ENCODE results near the gene AP1S1.
"Not testable (repeated sequence)": the region's sequence is repeated elsewhere in the genome, so short reads cannot be mapped to it uniquely, and the experiment has no call there.

The AP1S1 gene

GRCh38 chr7:101153969-101154692 lies at the start of gene AP1S1:
AP1S1 (plus strand) TSS chr7:101154476; CDS start chr7:101154515, 39 bp downstream.
- peak; percentile 86 for DNase-seq

DNA sequence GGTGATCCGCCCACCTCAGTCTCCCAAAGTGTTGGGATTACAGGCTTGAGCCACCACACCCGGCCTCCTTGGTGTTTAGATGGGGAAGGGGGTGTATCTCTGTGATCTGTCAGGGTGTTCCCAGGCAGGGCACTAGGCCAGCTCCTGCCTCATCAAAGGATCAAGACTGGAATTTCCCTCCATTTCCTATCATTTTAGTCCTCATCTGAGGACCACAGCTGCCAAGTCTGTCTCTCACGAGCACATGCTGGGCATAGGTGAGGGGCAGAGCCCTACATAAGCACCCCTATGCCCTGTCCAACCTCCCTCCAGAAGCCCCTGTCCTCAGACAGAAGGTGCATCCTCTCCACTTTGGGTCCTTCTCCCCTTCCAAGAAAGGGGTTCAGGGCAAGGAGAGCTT lies 49.5 kb upstream of the AP1S1 start:
- DNase-seq = no peak

DNA sequence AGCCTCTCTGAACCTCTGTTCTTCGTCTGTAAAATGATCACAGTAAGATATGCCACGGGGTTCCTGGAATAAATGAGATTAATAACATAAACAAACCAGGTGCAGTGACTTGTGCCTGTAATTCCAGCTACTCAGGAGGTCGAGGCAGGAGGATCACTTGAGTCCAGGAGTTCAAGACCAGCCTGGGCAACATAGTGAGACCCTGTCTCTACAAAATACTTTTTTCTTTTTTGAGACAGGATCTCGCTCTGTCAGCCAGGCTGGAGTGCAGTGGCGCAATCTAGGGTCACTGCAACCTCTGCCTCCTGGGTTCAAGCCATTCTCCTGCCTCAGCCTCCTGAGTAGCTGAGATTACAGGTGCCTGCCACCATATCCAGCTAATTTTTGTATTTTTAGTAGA lies 49.0 kb upstream of the AP1S1 start:
- DNase-seq = not testable (repeated sequence)

DNA sequence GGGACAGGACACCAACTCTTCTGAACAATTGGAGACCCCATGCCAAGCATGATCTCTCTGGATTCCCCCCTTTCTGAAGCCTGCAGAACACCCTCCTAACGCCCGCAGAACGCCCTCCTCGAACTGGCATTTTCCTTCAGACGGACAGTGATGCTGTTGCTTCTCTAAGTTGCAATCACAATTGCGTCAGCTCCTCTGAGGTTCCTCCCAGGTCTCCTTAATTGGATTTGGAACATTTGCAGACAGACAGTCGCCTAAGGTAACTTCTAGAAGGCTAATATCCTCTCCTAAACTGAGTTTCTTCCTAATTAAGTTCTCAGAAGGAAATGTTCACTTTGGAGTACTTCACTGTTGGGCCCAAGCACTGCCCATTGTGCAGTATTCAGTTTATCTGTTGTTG lies 47.9 kb upstream of the AP1S1 start:
- DNase-seq = no peak

DNA sequence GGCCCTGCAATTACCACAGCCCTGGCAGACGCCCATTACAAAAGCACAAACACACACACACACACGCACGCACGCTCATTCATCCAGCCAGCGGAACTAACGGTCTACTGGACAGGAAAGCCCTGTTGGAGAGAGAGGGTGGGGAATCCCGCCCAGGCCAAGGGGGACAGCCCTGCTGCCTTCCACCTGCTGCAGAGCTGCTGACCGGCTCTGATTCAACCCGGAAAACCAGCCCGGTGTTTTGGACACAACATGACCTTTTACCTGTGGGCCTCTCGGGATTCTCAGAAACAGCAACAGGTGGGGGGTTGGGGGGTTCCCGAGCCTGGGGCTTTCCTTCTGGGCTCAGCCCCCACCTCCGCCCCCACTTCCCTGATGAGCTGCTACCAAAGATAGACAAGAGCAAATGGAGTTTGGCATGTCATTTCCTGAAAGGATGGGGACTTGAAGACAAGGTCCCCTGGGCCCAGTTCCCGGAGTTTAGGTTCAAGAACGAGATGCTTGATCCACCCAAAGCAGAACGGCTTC lies 45.9 kb upstream of the AP1S1 start:
- DNase-seq = peak; percentile 38

DNA sequence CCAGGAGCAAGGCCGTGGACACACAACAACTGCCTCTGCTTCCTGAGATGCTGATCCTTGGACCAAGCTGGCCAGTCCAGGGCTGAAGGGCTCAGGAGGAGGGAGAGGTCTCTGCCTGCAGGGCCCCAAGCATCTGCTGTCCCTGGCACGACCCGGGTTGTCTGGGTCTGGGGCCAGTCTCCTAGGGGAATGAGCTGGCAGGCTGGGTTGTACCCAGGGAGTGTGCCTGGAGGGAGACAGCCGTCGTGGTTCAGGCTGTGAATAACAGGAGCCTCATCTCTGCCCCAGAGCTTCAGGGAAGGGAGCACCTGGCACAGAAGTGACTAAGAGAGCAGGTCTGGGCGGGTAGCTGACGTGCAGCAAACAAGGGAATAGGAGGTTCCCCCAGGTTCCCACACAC lies 45.3 kb upstream of the AP1S1 start:
- peak; percentile 87 for DNase-seq

DNA sequence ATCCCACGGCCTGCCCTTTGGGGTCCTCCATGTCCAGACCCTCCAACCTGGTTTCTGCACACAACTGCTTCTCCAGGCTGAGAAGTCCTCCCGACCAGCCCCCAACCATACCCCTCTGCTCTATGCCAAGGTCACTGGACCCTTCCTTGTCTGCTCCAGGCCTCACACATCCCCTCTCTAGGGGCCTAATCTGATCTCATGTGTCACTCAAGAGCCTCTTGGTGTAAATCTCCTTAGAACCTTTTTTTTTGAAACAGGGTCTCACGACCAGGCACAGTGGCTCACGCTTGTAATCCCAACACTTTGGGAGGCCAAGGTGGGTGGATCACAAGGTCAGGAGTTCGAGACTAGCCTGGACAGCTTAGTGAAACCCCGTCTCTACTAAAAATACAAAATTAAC lies 44.9 kb upstream of the AP1S1 start:
- no peak for DNase-seq

DNA sequence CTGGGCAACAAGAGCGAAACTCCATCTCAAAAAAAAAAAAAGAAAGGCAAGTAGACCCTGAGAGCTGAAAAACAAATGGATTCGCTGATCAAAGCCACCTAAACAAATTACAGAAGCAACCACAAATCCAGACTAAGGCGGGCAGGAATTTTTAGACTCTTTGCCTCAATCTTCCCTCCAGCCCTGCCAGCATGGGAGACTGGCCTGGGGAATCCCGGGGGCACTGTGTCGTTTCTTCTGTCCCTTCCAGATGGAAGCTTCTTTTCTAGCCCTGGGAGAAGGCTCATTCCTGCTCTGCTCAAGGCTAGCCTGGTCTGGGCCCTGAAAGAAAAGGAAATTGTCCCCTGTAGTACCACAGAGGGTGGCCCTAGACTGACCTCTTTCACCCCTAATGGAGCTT lies 43.0 kb upstream of the AP1S1 start:
- no peak for DNase-seq

DNA sequence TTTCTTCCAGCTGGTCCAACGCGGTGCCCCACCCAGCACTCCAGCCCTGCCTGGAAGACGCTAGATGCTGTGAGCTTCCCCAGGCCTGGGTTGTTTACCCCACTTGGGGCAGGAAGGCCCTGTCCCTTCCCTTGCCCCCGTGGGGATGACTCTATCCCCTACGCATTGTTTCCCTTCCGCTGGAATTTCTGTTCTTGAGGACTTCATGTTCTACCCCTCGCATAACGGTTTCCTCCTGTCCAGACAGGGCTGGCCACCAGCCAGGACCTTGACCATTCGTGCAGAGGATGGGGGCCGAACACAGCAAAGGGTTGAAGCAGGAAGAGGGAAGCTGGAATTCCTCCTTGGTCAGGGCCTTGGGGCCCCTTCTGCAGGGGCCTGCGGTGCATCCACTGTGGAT lies 42.0 kb upstream of the AP1S1 start:
- DNase-seq = no peak

DNA sequence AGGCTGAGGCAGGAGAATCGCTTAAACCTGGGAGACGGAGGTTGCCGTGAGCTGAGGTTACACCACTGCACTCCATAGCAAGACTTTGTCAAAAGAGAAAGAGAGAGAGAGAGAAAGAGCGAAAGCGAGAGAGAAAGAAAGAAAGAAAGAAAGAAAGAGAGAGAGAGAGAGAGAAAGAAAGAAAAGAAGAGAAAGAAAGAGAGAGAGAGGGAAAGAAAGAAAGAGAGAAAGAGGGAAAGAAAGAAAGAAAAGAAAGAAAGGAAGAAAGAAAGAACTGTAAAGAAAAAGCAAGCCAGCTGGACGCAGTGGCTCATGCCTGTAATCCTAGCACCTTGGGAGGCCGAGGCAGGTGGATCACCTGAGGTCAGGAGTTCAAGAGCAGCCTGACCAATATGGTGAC lies 41.1 kb upstream of the AP1S1 start:
- DNase-seq = not testable (repeated sequence)

DNA sequence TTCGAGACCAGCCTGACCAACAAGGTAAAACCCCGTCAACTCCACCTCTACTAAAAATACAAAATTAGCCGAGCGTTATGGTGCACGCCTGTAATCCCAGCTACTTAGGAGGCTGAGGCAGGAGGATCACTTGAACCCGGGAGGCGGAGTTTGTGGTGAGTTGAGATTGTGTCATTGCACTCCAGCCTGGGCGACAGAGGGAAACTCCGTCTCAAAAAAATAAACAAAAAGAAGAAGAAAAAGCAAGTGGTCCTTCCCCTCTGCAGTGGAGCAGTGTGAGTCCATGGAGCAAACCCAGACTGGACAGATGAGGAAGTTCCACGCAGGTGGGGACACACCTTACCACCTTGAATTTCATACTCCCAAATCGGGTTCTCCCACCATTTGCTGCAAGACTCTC lies 40.4 kb upstream of the AP1S1 start:
- DNase-seq = no peak

- no peak for DNase-seq
Observed at GRCh38 chr7:101114492-101114891, 39.8 kb upstream of the AP1S1 start.

GRCh38 chr7:101115215-101115614 lies 39.1 kb upstream of the AP1S1 start:
- DNase-seq = no peak

DNA sequence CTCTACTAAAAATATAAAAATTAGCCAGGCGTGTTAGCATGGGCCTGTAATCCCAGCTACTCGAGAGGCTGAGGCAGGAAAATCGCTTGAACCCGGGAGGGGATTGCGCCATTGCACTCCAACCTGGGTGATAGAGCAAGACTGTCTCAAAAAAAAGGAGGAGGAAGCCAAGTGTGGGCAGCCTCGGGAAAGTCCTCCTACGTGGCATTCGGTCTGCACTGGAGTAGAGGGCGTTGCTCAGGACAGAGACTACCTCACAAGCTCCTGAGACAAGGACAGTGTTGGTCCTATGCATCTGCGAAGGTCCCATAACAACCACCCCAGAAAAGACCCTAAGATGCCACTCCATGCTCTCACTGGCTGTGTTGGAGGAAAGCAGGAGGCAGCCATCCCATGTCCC lies 37.4 kb upstream of the AP1S1 start:
- peak; percentile 70 for DNase-seq

DNA sequence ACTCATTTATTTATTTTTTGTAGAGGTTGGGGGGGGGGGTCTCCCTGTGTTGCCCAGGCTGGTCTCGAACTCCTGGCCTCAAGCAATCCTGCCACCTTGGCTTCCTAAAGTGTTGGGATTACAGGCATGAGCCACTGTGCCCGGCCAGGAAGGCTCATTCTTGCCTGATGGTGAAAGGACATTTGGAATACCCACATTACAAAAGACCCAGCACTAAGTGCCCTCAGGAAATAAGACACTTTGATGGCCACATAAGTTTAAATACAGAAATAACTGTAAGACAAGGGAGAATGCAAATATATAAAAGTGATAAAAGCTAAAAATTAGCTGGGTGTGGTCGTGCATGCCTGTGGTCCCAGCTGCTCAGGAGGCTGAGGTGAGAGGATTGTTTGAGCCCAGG lies 35.4 kb upstream of the AP1S1 start:
- DNase-seq = no peak

DNA sequence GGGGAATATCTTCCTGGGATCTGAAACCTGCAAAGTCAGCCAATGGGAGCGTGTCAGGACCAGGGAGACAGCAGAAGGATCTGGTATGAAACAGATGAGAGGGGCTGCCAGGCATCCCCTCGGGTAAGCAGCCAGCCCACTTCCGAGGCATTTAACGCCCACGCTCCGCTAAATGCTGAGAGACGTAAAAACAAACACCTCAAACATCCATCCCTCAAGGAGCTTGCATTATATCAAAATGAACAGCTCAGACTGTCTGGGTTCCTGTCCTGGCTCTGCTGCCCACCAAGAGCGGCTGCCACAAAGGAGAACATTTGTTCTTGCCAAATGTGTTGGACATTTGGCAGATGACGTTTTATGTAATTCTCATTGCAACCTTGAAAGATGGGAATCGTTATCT lies 34.4 kb upstream of the AP1S1 start:
- DNase-seq = no peak

- no peak for DNase-seq
Observed at GRCh38 chr7:101120315-101120714, 34.0 kb upstream of the AP1S1 start.

- not testable (repeated sequence) for DNase-seq
Observed at GRCh38 chr7:101121631-101121990, 32.7 kb upstream of the AP1S1 start.

- peak; percentile 99 for DNase-seq
Observed at GRCh38 chr7:101121991-101122932, 32.0 kb upstream of the AP1S1 start.

GRCh38 chr7:101122933-101123702 lies 31.2 kb upstream of the AP1S1 start:
- no peak for DNase-seq

- no peak for DNase-seq
Observed at GRCh38 chr7:101123703-101124068, 30.6 kb upstream of the AP1S1 start.

DNA sequence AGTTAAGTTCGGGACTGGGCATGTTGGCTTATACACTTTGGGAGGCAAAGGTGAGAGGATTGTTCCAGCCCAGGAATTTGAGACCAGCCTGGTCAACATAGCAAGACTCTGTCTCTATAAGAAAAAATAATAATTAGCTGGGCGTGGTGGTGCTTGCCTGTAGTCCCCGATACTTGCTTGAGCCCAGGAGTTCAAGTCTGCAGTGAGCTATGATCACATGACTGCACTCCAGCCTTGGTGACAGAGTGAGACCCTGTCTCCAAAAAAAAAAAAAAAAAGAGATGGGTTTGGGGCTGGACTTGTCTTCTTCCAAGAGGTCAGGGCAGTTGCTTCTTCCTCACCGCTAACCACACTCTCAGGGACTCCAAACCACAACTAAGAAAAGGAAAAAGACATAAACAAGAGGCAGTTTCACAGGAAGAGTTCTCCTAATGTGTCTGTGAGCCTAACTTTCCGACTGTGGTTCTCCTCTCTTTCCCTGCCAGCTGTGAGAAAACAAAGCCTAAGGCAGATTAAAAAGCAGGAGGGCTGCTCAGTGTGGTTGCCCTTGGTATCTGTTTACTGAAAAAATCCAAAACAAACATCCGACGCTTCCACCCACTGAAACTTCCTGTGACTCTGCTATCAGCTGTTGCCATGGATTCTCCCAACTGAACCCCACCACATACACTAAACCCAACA lies 29.8 kb upstream of the AP1S1 start:
- DNase-seq = peak; percentile 86
